AG09319 (cell line): ENCODE data around the gene GSC.

Experiments used
- DNase-seq: peaks from one replicate; pipeline ENCODE4 v3.0.0-alpha.2; 2010; ENCODE audit warnings: low read depth; ENCODE audit errors: extremely low read depth
- CTCF ChIP-seq: IDR thresholded peaks from 2 replicates; pipeline ENCODE4 v1.5.1; 2011; ENCODE audit warnings: low read depth, mild to moderate bottlenecking, inconsistent platforms, low read length, moderate library complexity

The GSC gene

DNA sequence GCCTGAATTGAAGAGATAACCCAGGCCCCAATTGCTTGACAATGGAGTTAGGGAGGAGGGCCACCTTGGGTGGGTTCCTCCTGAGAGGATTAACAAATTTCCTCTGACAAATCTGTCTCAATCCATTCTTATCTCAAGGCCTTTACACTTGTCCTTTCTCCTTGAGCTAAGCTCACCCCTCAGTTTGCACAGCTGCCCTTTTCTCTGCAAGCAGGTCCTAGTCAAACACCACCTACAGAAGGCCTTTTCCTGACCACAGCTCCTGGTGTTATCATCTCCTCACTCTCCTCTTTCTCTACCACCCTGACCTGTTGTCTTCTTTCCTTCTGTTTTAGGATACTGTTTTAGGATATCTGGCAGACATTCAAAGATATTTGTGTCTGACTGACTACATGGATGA, 26.4 kb upstream of the GSC start:
- no peak for DNase-seq
- TF ChIP-seq CTCF: no peak

GRCh38 chr14:94795372-94795771, 25.5 kb upstream of the GSC start:
- no peak for TF ChIP-seq CTCF
- DNase-seq: no peak

DNA sequence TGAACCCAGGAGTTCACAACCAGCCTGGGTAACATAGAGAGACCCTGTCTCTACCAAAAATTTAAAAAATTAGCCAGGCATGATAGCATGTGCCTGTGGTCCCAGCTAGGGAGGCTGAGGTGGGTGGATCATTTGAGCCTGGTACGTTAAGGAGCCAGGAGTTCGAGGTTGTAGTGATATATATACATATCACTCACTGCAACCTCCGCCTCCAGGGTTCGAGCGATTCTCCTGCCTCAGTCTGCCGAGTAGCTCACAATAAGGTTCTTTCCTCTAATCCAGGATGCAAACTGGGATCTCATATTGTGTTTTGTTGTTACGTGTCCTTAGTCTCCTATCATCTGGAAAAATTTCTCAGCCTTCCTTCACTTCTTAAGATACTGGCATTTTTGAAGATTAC, 24.0 kb upstream of the GSC start:
- TF ChIP-seq CTCF: no peak
- no peak for DNase-seq

- DNase-seq: no peak
- no peak for TF ChIP-seq CTCF
These were observed 17.7 kb upstream of the GSC start for GRCh38 chr14:94787655-94788054.

DNA sequence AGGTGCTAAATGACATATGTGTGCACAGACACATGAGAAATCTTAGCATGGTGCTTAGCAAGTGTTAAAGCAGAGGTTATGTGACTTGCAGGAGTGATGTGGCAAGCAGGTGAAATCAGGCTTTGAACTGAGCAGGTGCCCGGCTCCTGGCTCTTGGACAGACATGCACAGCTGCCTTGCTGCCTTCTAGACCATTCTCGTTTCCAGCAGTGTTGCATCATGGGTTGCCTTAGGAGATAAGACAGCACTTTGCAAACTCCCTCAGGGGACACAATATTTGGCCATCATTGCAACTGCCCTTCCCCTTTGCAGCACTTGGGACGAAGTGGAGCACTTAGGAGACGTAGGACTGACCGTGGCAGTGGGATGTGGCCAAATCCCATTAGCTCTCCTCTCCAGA, 17.2 kb upstream of the GSC start:
- TF ChIP-seq CTCF: no peak
- no peak for DNase-seq

DNA sequence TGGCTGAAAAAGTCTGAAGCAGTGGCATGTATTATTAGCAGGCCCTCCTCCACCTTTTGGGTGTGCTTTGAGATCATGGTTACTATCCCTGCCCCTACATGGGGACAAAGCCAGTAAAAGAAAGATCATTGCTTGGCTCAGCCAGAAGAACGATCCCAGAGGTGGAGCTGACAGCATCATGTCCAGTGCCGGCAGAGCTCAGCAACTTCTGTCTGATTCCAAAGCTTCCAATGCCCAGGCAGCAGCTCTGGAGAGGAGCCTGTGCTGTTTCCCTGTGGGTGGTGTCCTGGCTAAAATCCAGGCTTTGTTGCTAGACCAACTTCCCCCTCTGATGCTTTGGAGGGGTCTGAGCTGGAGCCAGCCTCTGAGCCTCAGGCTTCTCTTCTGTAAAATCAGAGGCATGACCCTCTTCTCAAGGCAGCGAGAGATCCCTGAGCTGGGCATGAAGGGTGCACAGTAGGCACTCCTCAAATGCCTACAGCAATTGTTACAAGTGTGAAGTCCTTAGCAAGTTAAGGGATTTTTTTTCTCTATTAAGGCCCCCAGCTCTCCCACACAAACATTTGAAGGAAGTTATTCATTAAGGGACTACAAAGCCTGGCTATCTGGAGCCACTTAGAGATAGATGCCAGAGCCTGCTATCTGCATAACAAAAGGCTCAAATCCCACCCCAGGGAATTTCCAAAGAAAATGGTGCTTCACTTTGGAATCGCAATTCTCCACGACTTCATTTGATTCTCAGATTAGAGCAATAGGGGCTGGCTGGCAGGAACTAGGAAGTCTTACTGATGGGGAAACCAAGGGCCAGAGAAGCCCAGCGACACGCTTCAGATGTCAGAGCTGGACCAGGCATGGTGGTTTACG, 10.9 kb upstream of the GSC start:
- DNase-seq: no peak
- no peak for TF ChIP-seq CTCF

- no peak for DNase-seq
- TF ChIP-seq CTCF: no peak
These were observed 9.8 kb upstream of the GSC start for GRCh38 chr14:94779713-94780112.
